Measurements from ENCODE around the gene PHF13.

PHF13 gene

GRCh38 chr1:6592441-6592840 lies 21.1 kb upstream of the PHF13 start:
- H3K4me3 ChIP-seq (ENCODE audit: low read length) = no peak overlapping the region
- no peak for DNase-seq (ENCODE audit: low read depth)
- TF ChIP-seq, protein P1, sequence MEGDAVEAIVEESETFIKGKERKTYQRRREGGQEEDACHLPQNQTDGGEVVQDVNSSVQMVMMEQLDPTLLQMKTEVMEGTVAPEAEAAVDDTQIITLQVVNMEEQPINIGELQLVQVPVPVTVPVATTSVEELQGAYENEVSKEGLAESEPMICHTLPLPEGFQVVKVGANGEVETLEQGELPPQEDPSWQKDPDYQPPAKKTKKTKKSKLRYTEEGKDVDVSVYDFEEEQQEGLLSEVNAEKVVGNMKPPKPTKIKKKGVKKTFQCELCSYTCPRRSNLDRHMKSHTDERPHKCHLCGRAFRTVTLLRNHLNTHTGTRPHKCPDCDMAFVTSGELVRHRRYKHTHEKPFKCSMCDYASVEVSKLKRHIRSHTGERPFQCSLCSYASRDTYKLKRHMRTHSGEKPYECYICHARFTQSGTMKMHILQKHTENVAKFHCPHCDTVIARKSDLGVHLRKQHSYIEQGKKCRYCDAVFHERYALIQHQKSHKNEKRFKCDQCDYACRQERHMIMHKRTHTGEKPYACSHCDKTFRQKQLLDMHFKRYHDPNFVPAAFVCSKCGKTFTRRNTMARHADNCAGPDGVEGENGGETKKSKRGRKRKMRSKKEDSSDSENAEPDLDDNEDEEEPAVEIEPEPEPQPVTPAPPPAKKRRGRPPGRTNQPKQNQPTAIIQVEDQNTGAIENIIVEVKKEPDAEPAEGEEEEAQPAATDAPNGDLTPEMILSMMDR (conservative IDR thresholded peaks at IDR 0.05; ENCODE audit: low read length) = no peak

GRCh38 chr1:6592865-6593593 lies 20.5 kb upstream of the PHF13 start:
- no peak overlapping the region for H3K4me3 ChIP-seq (ENCODE audit: low read length)
- no peak for DNase-seq (ENCODE audit: low read depth)
- TF ChIP-seq, protein P1 (conservative IDR thresholded peaks at IDR 0.05; ENCODE audit: low read length) = no peak

DNA sequence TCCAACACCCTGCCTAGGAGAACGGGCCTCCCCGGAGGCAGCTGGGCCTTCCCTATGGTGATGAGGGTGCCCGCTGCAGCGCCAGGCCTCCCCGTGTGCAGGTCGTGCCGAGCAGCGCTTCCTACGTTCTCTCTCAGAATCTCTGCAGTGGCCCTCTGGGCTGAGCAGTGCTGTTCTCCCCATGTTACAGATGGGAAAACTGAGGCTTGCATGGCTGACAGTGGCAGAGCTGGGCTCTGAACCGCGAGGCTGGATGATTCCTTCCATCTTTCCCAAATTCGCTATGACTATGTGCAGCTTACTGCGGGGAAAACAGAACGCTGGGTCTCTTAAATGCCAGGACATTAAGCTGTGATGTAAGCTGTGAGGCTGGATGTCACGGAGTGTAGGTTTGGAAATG lies 19.7 kb upstream of the PHF13 start:
- no peak overlapping the region for H3K4me3 ChIP-seq (ENCODE audit: low read length)
- TF ChIP-seq, protein P1 (conservative IDR thresholded peaks at IDR 0.05; ENCODE audit: low read length) = no peak
- no peak for DNase-seq (ENCODE audit: low read depth)

DNA sequence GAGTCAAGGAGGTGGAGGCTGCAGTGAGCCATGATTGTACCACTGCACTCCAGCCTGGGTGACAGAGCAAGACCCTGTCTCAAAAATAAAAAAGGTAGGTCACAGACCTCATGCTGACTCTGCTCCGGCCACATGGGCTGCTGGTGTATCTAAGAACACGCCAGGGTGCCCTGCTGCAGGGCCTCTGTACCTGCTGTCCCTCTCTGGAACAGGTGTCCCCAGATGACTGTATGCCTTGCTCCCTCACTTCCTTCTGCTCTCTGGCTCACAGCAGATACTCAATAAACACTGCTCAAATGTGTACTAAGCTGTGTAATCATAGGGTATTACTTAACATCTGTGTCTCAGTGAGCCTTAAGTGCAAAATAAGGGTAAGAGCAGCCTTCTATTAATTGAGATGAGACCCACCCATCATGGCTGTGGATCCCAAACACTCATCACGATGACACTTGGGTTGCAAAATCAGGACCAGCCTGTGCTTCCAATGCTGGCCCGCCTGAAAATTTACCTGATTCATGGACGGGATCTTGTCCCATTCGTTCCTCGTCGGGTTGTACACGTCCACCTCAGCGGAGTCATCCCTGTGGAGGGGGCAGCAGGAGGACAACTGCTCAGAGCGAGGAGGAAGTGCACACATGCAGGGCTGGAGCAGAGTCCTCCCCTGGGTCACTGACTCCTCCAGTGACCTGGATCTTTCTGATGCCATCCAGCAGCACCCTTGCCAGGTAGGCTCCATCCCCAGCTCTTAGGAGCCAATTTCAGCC lies 18.4 kb upstream of the PHF13 start:
- DNase-seq (ENCODE audit: low read depth) = no peak
- TF ChIP-seq, protein P1 (conservative IDR thresholded peaks at IDR 0.05; ENCODE audit: low read length) = no peak
- no peak overlapping the region for H3K4me3 ChIP-seq (ENCODE audit: low read length)

- H3K4me3 ChIP-seq (ENCODE audit: low read length) = no peak overlapping the region
- TF ChIP-seq, protein P1 (conservative IDR thresholded peaks at IDR 0.05; ENCODE audit: low read length) = no peak
- DNase-seq (ENCODE audit: low read depth) = no peak
Measured at GRCh38 chr1:6596351-6596750, 17.2 kb upstream of the PHF13 start.

- TF ChIP-seq, protein P1 (conservative IDR thresholded peaks at IDR 0.05; ENCODE audit: low read length) = no peak
- H3K4me3 ChIP-seq (ENCODE audit: low read length) = no peak overlapping the region
- DNase-seq (ENCODE audit: low read depth) = no peak
Measured at GRCh38 chr1:6596886-6597776, 16.4 kb upstream of the PHF13 start.

Measured in AG10803 (cell line).